Ectodermal cell (in vitro differentiated cells): ENCODE data around the gene ABTB2.

Experiments
- H3K27ac ChIP-seq: 2 replicates; pipeline ENCODE4 v1.7.0; 2013; ENCODE audit warnings: mild to moderate bottlenecking, low read depth, low read length; ENCODE audit not compliant: insufficient read depth, poor library complexity, severe bottlenecking
- H3K27me3 ChIP-seq: 2 replicates; pipeline ENCODE4 v1.7.0; 2013; ENCODE audit warnings: mild to moderate bottlenecking, low read length; ENCODE audit not compliant: insufficient read depth, control insufficient read depth, poor library complexity, severe bottlenecking
- H3K36me3 ChIP-seq: one replicate; pipeline ENCODE4 v1.7.0; 2013; ENCODE audit warnings: low read length; ENCODE audit not compliant: control insufficient read depth, insufficient read depth
- H3K4me1 ChIP-seq: one replicate; pipeline ENCODE4 v1.7.0; 2013; ENCODE audit warnings: low read length; ENCODE audit not compliant: control insufficient read depth, insufficient read depth
- H3K4me3 ChIP-seq: 2 replicates; pipeline ENCODE4 v1.7.0; 2013; ENCODE audit warnings: low read depth, low read length, control low read depth; ENCODE audit not compliant: insufficient read depth
- H3K9me3 ChIP-seq: 2 replicates; pipeline ENCODE4 v1.7.0; 2013; ENCODE audit warnings: mild to moderate bottlenecking, low read length, moderate library complexity; ENCODE audit not compliant: control insufficient read depth
- WGBS, 2 experiments: methylation state at CpG; one replicate each; pipeline ENCODE4 v1.1.7; 2013; ENCODE audit warnings: missing lambda C conversion rate in 2 of 2; 5-methylcytosine and 5-hydroxymethylcytosine counted together

ABTB2 gene

GRCh38 chr11:34267417-34267816 lies 90.4 kb downstream of the ABTB2 start:
- H3K27ac ChIP-seq = no peak overlapping the region
- H3K27me3 ChIP-seq = no peaks in the 10 kb centered on the region
- H3K36me3 ChIP-seq = no peaks in the 10 kb centered on the region
- H3K9me3 ChIP-seq = no peaks in the 10 kb centered on the region
- H3K4me3 ChIP-seq = no peak overlapping the region
- peaks cover 13% of the 10 kb centered on the region for H3K4me1 ChIP-seq
- 83 to 87% methylated on average over 3 of the region's 3 CpGs for WGBS, 2 experiments

GRCh38 chr11:34267013-34267412 lies 90.8 kb downstream of the ABTB2 start:
- 82 to 84% methylated on average over 11 of the region's 11 CpGs for WGBS, 2 experiments
- Histone ChIP-seq H3K27ac (no peak overlapping the region), H3K9me3 (no peaks in the 10 kb centered on the region), H3K36me3 (no peaks in the 10 kb centered on the region), H3K27me3 (no peaks in the 10 kb centered on the region), H3K4me1 (peaks cover 17% of the 10 kb centered on the region), H3K4me3 (no peak overlapping the region)

- H3K9me3 ChIP-seq = no peaks in the 10 kb centered on the region
- WGBS, 2 experiments = 82 to 91% methylated on average over 8 to 10 of the region's 11 CpGs
- H3K4me1 ChIP-seq = peaks cover 18% of the 10 kb centered on the region
- H3K27me3 ChIP-seq = no peaks in the 10 kb centered on the region
- no peaks in the 10 kb centered on the region for H3K36me3 ChIP-seq
- no peak overlapping the region for H3K27ac ChIP-seq
- no peak overlapping the region for H3K4me3 ChIP-seq
Measured at GRCh38 chr11:34266090-34266912, 91.5 kb downstream of the ABTB2 start.

- WGBS, 2 experiments = 91 to 92% methylated on average over 11 of the region's 11 CpGs
- Histone ChIP-seq H3K27me3 (no peaks in the 10 kb centered on the region), H3K4me3 (no peak overlapping the region), H3K36me3 (no peaks in the 10 kb centered on the region), H3K27ac (no peak overlapping the region), H3K4me1 (peaks cover 18% of the 10 kb centered on the region), H3K9me3 (no peaks in the 10 kb centered on the region)
Measured at GRCh38 chr11:34264303-34265110, 93.3 kb downstream of the ABTB2 start.

- H3K9me3 ChIP-seq = no peaks in the 10 kb centered on the region
- no peak overlapping the region for H3K4me3 ChIP-seq
- H3K4me1 ChIP-seq = peaks cover 18% of the 10 kb centered on the region
- no peak overlapping the region for H3K27ac ChIP-seq
- WGBS, 2 experiments = 84 to 91% methylated on average over 7 of the region's 7 CpGs
- no peaks in the 10 kb centered on the region for H3K36me3 ChIP-seq
- H3K27me3 ChIP-seq = no peaks in the 10 kb centered on the region
Measured at GRCh38 chr11:34263441-34264091, 94.2 kb downstream of the ABTB2 start.

GRCh38 chr11:34262531-34263081 lies 95.2 kb downstream of the ABTB2 start:
- 85 to 88% methylated on average over 8 of the region's 8 CpGs for WGBS, 2 experiments

GRCh38 chr11:34261820-34262219 lies 96.0 kb downstream of the ABTB2 start:
- H3K4me3 ChIP-seq = no peak overlapping the region
- H3K36me3 ChIP-seq = no peaks in the 10 kb centered on the region
- H3K27ac ChIP-seq = no peak overlapping the region
- H3K4me1 ChIP-seq = peaks cover 18% of the 10 kb centered on the region
- no peaks in the 10 kb centered on the region for H3K27me3 ChIP-seq
- 96 to 100% methylated on average over 1 of the region's 1 CpG for WGBS, 2 experiments
- H3K9me3 ChIP-seq = no peaks in the 10 kb centered on the region

More at GRCh38 chr11:34262531-34263081, 95.2 kb downstream of the ABTB2 start:
- Histone ChIP-seq H3K9me3 (no peaks in the 10 kb centered on the region), H3K4me3 (no peak overlapping the region), H3K27ac (peak overlapping the region; percentile 44), H3K36me3 (no peaks in the 10 kb centered on the region), H3K4me1 (peaks cover 18% of the 10 kb centered on the region), H3K27me3 (no peaks in the 10 kb centered on the region)

- Histone ChIP-seq H3K4me3 (no peak overlapping the region), H3K9me3 (no peaks in the 10 kb centered on the region), H3K4me1 (peaks cover 18% of the 10 kb centered on the region), H3K27me3 (no peaks in the 10 kb centered on the region), H3K36me3 (no peaks in the 10 kb centered on the region), H3K27ac (no peak overlapping the region)
- WGBS, 2 experiments = 89 to 100% methylated on average over 1 of the region's 2 CpGs
Measured at GRCh38 chr11:34261095-34261494, 96.7 kb downstream of the ABTB2 start.

GRCh38 chr11:34260072-34260575 lies 97.7 kb downstream of the ABTB2 start:
- Histone ChIP-seq H3K36me3 (no peaks in the 10 kb centered on the region), H3K4me1 (peaks cover 18% of the 10 kb centered on the region), H3K27ac (no peak overlapping the region), H3K27me3 (no peaks in the 10 kb centered on the region), H3K4me3 (no peak overlapping the region), H3K9me3 (no peaks in the 10 kb centered on the region)
- WGBS, 2 experiments = 93 to 95% methylated on average over 10 of the region's 10 CpGs
